GM12892 (cell line): ENCODE results near the gene PALLD.

Experiments used
- DNase-seq: peaks from one replicate; pipeline ENCODE4 v3.0.0; 2011; ENCODE audit not compliant: insufficient read length
- FAIRE-seq: peaks from 2 replicates; lab custom pipeline; 2011; peaks lifted over from hg19 to GRCh38; lab: Jason Lieb, UNC
- POLR2A ChIP-seq: IDR thresholded peaks from 2 replicates; pipeline ENCODE4 v1.6.1; 2011; ENCODE audit warnings: low read depth, low read length, control low read depth
- POLR2AphosphoS5 ChIP-seq: IDR thresholded peaks from 2 replicates; pipeline ENCODE4 v1.6.1; 2011; ENCODE audit warnings: low read depth, low read length, control low read depth
- TAF1 ChIP-seq: IDR thresholded peaks from 2 replicates; pipeline ENCODE4 v1.6.1; 2011; ENCODE audit warnings: low read depth, mild to moderate bottlenecking, control low read depth, low read length, borderline replicate concordance

Gene PALLD

DNA sequence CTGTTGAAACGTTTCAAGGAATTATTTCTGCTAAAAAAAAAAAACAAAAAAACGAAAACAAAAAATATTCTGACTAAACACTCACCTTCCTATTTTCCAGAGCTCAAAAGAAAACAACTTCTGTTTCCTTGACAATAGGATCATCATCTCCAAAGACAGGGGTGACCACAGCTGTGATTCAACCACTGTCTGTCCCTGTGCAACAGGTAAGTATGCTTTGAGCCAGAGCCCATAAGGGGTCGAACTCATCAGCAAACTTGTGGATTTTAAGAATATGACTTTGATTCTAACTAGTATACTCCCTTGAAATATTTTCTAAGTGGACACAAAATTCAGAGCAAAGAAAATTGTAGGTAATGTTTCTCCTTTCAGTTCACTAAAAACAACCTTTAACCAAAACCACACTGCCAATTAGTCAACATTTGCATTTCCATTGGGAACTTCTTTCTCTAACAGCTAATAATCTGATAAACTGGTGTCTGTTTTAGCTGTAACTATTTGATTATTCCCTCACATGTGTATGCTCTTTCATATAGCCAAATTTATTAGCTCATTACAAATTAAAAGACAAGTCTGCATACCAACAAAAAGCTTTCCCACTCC is 186.1 kb downstream of the PALLD start:
- TF ChIP-seq TAF1 (no peak), POLR2AphosphoS5 (no peak)
- DNase-seq: no peak
- no peak for FAIRE-seq

DNA sequence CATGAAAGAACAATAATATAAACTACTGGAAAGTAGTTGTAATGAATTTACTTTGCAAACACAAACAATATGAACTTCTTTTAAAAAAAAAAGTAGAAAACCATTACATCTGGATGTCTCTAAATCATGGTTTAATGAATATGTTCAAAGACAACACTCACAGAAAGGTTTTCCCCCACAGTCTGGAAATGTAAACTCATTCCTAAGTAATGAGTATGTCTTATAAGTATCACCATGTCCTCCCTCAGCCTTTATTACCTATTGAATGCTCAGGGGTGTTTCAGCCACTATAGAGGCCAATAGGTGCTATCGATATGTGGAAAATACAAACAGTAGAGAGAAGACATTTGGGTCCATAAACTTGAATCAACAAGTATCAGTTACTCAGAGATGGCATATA is 186.7 kb downstream of the PALLD start:
- no peak for TF ChIP-seq POLR2A
- TF ChIP-seq TAF1: no peak
- TF ChIP-seq POLR2AphosphoS5: no peak
- DNase-seq (no peak), FAIRE-seq (no peak)

DNA sequence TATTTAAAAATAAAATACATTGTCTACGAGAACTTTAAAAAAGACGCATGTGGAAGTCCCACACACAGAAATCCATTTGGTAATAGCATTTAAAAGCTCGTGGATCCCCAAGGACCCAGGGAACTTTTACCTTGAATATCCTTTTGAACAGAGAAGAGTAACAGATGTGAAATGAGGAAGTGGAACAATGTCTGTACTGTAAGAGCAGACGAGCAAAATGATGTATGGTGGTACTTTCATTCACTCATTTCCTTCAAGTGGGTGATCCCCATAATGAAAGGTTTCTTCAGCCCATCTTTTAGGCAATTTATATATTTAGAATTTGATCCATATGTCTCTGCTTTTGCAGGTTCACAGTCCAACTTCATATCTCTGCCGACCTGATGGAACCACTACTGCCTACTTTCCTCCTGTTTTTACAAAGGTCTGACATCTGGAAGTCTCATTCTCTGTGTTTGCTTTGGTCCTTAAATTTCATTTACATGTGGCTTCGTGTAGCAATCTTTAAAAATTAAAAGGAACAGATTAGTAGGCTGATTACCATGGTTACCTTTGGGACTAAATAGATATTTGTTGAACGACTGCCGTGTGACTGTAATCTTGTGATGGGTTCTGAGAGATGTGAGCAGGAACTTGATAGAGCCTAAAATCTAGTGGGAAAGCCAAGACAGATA is 188.4 kb downstream of the PALLD start:
- no peak for DNase-seq
- peak; percentile 46 for FAIRE-seq
- TF ChIP-seq POLR2AphosphoS5: no peak
- no peak for TF ChIP-seq POLR2A
- no peak for TF ChIP-seq TAF1

DNA sequence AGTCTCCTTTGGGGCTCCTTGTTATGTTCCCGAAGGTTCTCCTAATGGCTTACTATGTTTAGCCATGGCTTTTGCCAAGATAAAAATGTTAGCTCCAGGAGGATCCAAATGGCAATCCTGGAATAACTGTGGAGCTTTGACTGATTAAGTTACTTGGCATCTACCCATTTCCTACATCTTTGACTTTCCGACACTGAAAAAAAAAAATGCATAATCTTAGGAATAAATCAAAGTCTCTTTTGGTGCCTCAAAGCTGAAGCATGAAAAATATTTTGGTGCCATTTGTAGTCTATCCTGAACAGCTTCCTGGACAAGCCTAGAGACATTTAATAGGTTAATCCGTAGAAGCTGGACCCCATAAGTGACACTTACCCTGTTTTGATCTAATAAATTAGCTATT is 191.7 kb downstream of the PALLD start:
- FAIRE-seq (no peak), DNase-seq (no peak)
- no peak for TF ChIP-seq POLR2A
- TF ChIP-seq POLR2AphosphoS5: no peak
- TF ChIP-seq TAF1: no peak

DNA sequence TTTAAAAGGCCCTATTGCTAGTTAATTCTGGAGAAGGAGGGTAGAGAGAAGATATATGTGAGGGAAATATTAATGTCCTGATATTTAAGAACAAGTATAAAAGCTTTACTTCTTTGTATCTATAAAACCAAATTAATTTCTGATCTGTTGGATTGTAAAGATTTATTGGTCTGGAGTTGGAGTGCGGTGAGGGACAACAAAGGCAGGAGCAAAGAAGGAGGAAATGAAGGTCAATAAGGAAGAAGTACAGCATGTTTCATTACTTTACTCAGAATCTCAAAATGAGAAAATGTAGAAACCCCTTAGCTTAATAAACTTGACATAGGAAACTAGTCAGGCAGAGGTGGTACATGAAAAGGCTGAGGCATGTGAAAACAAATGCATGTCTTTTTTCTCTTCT is 192.9 kb downstream of the PALLD start:
- no peak for TF ChIP-seq TAF1
- no peak for TF ChIP-seq POLR2AphosphoS5
- TF ChIP-seq POLR2A: no peak
- no peak for DNase-seq
- no peak for FAIRE-seq

DNA sequence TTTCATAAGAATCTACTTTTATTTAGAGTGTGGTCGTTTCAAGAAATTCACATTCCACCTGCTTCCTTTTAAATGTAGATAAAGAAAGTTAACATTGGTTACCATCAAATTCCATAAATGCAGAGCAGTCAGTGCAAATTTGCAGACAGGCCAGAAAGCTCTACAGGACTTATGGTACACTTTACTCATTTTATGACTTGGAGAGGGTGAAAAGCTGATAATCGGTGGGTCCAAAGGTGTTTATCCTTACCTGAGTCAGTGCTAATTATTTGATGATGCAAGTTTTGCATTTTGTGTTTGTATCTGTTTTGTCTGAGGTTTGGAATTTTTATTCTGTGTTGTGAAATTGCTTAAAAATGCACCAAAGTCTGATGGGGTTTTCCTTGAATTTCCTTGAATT is 193.3 kb downstream of the PALLD start:
- no peak for FAIRE-seq
- TF ChIP-seq POLR2A (no peak), POLR2AphosphoS5 (no peak), TAF1 (no peak)
- DNase-seq: no peak

DNA sequence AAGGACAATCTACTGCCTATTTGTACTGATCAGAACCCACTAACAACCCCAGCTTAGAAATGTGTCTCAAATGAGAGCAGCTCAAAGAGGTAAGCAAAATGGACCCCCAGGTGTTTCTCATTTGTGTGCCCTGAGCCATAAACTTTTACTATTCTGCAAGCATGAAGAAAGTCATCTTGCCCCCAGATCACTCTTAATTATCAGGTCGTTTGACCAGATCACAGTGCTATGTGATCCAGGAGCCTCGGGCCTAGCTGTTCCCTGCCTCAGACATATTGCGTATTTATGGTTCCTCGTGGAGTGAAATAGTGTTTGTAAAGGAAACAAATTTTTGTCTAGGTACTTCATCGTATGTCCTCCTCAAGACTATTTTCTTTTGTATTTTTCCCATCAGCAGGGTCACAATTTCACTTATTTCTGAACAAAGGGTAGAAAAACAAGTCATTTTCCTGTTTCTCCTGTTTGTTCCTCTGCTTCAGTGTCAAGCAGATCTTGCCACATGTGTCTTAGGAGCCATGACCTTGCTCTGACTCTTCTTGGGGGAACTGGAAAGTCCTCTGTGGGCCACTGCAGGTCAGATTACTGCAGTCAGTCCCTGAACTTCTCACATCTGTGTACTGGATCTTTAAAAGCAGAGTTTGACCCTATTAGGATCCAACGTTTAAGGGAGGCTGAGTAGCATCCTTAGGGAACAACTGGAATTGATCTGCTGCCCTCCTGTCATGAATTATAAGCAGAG is 194.9 kb downstream of the PALLD start:
- no peak for TF ChIP-seq POLR2AphosphoS5
- no peak for TF ChIP-seq POLR2A
- no peak for TF ChIP-seq TAF1
- FAIRE-seq (no peak), DNase-seq (no peak)

DNA sequence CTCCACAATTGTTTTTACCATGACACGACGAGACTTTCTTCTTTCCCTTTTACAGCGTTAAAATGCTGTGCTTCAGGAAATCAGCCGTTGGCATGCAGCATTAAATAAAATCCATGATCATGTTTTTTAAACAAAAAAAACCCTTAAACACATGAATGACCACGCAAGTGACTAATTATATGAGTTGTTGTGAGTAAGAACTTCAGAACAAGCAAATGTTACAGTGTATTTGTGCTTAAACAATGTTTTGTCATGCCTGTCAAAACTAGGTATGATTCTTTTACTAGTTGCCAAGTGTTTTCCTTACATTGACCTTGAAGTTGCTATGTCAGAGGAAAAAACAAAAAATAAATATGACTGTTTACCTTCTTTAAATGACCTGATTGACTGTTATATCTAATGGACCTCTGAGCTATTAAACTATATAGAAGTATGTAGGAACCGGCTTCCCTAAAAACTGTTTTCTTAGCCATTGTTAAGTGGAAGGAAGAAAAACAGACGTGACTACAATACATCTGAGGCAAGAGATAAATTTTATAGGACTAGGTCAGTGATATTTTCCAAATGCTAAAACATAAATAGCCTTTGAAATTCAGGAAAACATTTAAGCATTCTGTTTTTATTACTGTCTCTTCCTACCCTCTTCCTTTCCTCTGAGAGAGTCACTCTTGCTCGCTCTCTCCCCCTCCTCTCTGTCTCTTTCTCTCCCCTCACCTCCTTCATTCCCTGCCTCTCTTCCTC is 197.1 kb downstream of the PALLD start:
- no peak for DNase-seq
- no peak for TF ChIP-seq TAF1
- no peak for TF ChIP-seq POLR2A
- TF ChIP-seq POLR2AphosphoS5: no peak
- FAIRE-seq: no peak

DNA sequence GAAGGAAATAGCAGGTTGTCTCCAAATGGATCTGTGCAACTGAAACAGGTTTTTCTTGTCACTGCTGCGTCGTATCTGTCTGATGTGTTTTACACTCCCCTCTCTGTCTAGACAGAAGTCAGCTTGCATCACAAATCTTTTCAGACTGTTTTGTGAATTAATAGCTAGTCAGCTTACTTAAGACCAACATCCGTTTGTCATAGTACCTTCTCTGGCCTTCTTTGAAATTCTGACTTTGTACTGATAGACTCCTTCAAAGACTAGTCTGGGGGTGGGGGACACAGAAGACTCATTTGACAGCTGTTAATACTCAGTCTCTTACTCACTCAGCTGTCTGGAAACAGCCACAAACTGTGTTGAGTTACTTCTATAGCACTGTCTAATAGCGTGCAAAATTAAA is 197.8 kb downstream of the PALLD start:
- TF ChIP-seq POLR2AphosphoS5 (no peak), TAF1 (no peak), POLR2A (no peak)
- no peak for FAIRE-seq
- no peak for DNase-seq

DNA sequence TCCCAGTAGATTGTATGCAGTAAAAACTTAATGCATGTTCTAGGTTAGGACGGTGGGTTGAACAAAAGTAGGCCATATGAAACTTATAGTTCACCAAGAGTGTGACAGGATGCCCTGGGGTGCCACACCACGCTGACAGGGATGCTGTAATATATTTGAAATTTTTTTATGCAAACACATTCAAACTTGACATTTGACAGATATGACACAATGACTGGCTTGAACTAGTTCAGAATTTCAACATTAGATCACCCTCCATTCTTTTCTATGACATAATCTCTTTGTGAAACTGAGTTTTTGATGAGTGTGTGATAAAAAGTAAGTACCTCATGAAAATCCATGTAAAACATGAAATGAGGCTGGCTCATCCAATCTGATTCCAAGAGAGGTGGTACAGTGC is 198.4 kb downstream of the PALLD start:
- FAIRE-seq: no peak
- no peak for DNase-seq
- TF ChIP-seq POLR2AphosphoS5 (no peak), POLR2A (no peak)

DNA sequence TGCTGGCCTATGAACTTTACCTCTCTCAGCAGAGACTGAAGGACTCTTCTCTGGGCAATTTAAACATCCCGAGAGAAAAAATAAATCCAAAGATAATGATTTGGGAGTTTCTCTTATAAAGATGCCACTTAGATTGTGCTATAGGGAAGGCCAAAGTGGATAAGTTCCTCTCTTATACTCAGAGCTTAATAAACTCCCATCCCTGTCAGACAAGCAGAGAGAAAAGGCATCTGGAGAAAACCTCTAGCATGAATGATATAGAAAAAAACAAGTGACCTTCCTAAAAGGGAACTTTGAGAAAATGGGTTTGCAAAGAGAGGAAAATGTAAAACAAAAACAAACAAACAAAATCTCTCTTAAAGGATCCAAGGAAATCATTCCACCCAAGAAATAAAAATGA is 199.4 kb downstream of the PALLD start:
- FAIRE-seq: no peak
- no peak for DNase-seq
- no peak for TF ChIP-seq TAF1
- TF ChIP-seq POLR2AphosphoS5: no peak
- TF ChIP-seq POLR2A: no peak

DNA sequence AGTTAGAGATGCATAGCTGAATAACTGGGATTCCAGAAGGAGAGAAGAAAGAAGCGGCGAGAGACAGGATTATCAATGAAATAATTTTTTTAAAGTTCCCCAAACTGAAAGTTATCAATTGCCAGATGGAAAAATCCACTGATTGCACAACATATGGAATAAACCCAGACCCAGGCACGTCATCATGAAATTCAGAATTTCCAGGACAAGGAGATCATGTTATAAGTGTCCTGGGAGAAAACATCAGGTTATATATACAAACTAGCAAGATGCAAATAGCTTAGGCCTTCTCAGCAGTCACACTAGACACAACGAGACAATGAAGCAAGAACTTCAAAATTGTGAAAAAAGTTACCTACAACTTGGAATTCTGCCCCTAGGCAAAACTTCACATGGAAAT is 200.0 kb downstream of the PALLD start:
- FAIRE-seq: no peak
- TF ChIP-seq POLR2A: no peak
- no peak for TF ChIP-seq POLR2AphosphoS5
- TF ChIP-seq TAF1: no peak
- DNase-seq: no peak
